Liver (tissue), 9 donors: ENCODE measurements around the gene ERO1B. TPM values are rescaled to one million over a fixed set of nuclear protein-coding genes. Genes with fewer than 3 reads are reported as not detected.

Source experiments
- DNase-seq: peaks from one replicate; pipeline ENCODE4 v3.0.0-alpha.2; 2017; ENCODE audit warnings: low spot score
- H3K27ac ChIP-seq, 2 donors: one replicate each; pipeline ENCODE4 v1.7.0; 2013; ENCODE audit warnings: inconsistent platforms in 2 of 2, low read length in 2 of 2, control low read depth in 1 of 2, low read depth in 1 of 2, mild to moderate bottlenecking in 1 of 2
- H3K27me3 ChIP-seq, 4 donors: one replicate each; pipeline versions ENCODE4 v1.6.1 to v1.7.0; 2013; ENCODE audit warnings: low read length in 3 of 4, inconsistent platforms in 1 of 4, mild to moderate bottlenecking in 1 of 4, moderate library complexity in 1 of 4; ENCODE audit not compliant: control insufficient read depth in 4 of 4, insufficient read depth in 4 of 4
- H3K36me3 ChIP-seq, 4 donors: one replicate each; pipeline versions ENCODE4 v1.6.1 to v1.7.0; 2013; ENCODE audit warnings: low read length in 3 of 4, mild to moderate bottlenecking in 3 of 4, low read depth in 1 of 4, moderate library complexity in 1 of 4; ENCODE audit not compliant: control insufficient read depth in 4 of 4, insufficient read depth in 3 of 4
- H3K4me1 ChIP-seq, 4 donors: one replicate each; pipeline versions ENCODE4 v1.6.1 to v1.7.0; 2013; ENCODE audit warnings: low read length in 3 of 4, mild to moderate bottlenecking in 3 of 4, moderate library complexity in 1 of 4; ENCODE audit not compliant: control insufficient read depth in 4 of 4, insufficient read depth in 4 of 4
- H3K4me3 ChIP-seq, 3 donors: one replicate each; pipeline versions ENCODE4 v1.6.1 to v1.7.0; 2013; ENCODE audit warnings: low read length in 3 of 3, control low read depth in 1 of 3, low read depth in 1 of 3, mild to moderate bottlenecking in 1 of 3
- H3K9ac ChIP-seq, 2 donors: one replicate each; pipeline ENCODE4 v1.7.0; 2013; ENCODE audit warnings: low read length in 2 of 2, mild to moderate bottlenecking in 2 of 2, moderate library complexity in 2 of 2, control low read depth in 1 of 2, low read depth in 1 of 2
- H3K9me3 ChIP-seq, 4 donors: one replicate each; pipeline versions ENCODE4 v1.6.1 to v1.7.0; 2013; ENCODE audit warnings: low read length in 3 of 4; ENCODE audit not compliant: control insufficient read depth in 4 of 4
- ATF3 ChIP-seq: IDR thresholded peaks from 2 replicates; pipeline ENCODE4 v1.6.1; 2016; ENCODE audit warnings: antibody characterized with exemption
- FOXA1 ChIP-seq: IDR thresholded peaks from 2 replicates; pipeline ENCODE4 v1.6.1; 2016; ENCODE audit warnings: antibody characterized with exemption
- FOXA2 ChIP-seq: IDR thresholded peaks from 2 replicates; pipeline ENCODE4 v1.6.1; 2016; ENCODE audit warnings: antibody characterized with exemption
- GABPA ChIP-seq, 2 donors: IDR thresholded peaks in 1 of 2; conservative IDR thresholded peaks in 1 of 2; 2 replicates each; pipeline ENCODE4 v1.6.1; 2016; ENCODE audit warnings: antibody characterized with exemption in 2 of 2, mild to moderate bottlenecking in 1 of 2, moderate library complexity in 1 of 2
- HNF4A ChIP-seq, 2 donors: conservative IDR thresholded peaks; 2 replicates each; pipeline ENCODE4 v1.6.1; 2016; ENCODE audit warnings: antibody characterized with exemption in 2 of 2, mild to moderate bottlenecking in 2 of 2
- HNF4G ChIP-seq: IDR thresholded peaks from 2 replicates; pipeline ENCODE4 v1.6.1; 2016; ENCODE audit warnings: antibody characterized with exemption
- JUND ChIP-seq, 2 donors: IDR thresholded peaks; 2 replicates each; pipeline ENCODE4 v1.6.1; 2016; ENCODE audit warnings: antibody characterized with exemption in 2 of 2
- NR2F2 ChIP-seq: IDR thresholded peaks from 2 replicates; pipeline ENCODE4 v1.6.1; 2016; ENCODE audit warnings: antibody characterized with exemption
- RAD21 ChIP-seq, 2 donors: IDR thresholded peaks; 2 replicates each; pipeline ENCODE4 v1.6.1; 2016; ENCODE audit warnings: antibody characterized with exemption in 2 of 2, mild to moderate bottlenecking in 2 of 2
- RXRA ChIP-seq, 2 donors: IDR thresholded peaks; 2 replicates each; pipeline ENCODE4 v1.6.1; 2017 to 2018; ENCODE audit warnings: antibody characterized with exemption in 2 of 2, mild to moderate bottlenecking in 1 of 2
- SP1 ChIP-seq: IDR thresholded peaks from 2 replicates; pipeline ENCODE4 v1.6.1; 2018; ENCODE audit warnings: antibody characterized with exemption, mild to moderate bottlenecking
- TAF1 ChIP-seq: conservative IDR thresholded peaks from 2 replicates; pipeline ENCODE4 v1.6.1; 2016; ENCODE audit warnings: antibody characterized with exemption, mild to moderate bottlenecking
- YY1 ChIP-seq: IDR thresholded peaks from 2 replicates; pipeline ENCODE4 v1.6.1; 2016; ENCODE audit warnings: antibody characterized with exemption, mild to moderate bottlenecking
- WGBS: extraction: QIAGEN DNeasy Blood & Tissue Kit; methylation state at CpG from one replicate; pipeline ENCODE4 v1.1.7; 2013; 5-methylcytosine and 5-hydroxymethylcytosine counted together
- polyA plus RNA-seq, 2 donors: library from polyadenylated mRNA; stranded (reverse) in 1 of 2; unstranded in 1 of 2; fragments of 200-250 nt in 1 of 2; fragments of >200 nt in 1 of 2; fragmentation: Nextera tagmentation in 1 of 2; extraction: Ambion mirVana in 1 of 2; gene quantifications; one replicate each; pipeline versions ENCODE4 v1.2.1 to v1.2.3, GENCODE V29; 2013 to 2015
- total RNA-seq, 2 donors: library from RNA; depleted of rRNA; stranded (reverse); fragments of >200 nt; gene quantifications; one replicate each; pipeline ENCODE4 v1.2.3, GENCODE V29; 2014
- TF ChIP-seq, protein P1 (sequence below): fragments of 150-350 bp; IDR thresholded peaks from 2 replicates; pipeline ENCODE4 v1.5.1; 2017; ENCODE audit warnings: improper control_type of control experiment, low read depth, low read length; ENCODE audit not compliant: missing input control
- TF ChIP-seq, protein P2 (sequence below): IDR thresholded peaks from 2 replicates; pipeline ENCODE4 v1.6.1; 2016; ENCODE audit warnings: antibody characterized with exemption
- TF ChIP-seq, protein P3 (sequence below): IDR thresholded peaks from 2 replicates; pipeline ENCODE4 v1.6.1; 2016; ENCODE audit warnings: antibody characterized with exemption
- TF ChIP-seq, protein P4 (sequence below): IDR thresholded peaks from 2 replicates; pipeline ENCODE4 v1.6.1; 2016; ENCODE audit warnings: antibody characterized with exemption, mild to moderate bottlenecking
- donor health status: healthy.
- donor health status: healthy.
- donor health status: healthy.
- donor health status: healthy.
- donor health status: healthy.

Gene ERO1B
- total and polyA plus RNA-seq, 4 donors, result 5.5 to 22.9 (median 8.9) TPM

GRCh38 chr1:236222632-236223031, 59.1 kb downstream of the ERO1B start (continued):
- TF ChIP-seq NR2F2, result no peak

GRCh38 chr1:236220473-236220872, 61.3 kb downstream of the ERO1B start:
- Histone ChIP-seq H3K27ac (no peak overlapping the region), H3K9ac (no peak overlapping the region), H3K36me3 (peaks cover 0 to 10% (median under 1%) of the 10 kb centered on the region in 4 donors), H3K4me3 (no peak overlapping the region), H3K27me3 (no peaks in the 10 kb centered on the region), H3K9me3 (no peaks in the 10 kb centered on the region), H3K4me1 (peaks cover 0 to 11% (median 3%) of the 10 kb centered on the region in 4 donors)
- no peak for DNase-seq
- 97% methylated on average over 1 of the region's 1 CpG for WGBS
- TF ChIP-seq GABPA (IDR thresholded peaks at IDR 0.05 in 1 of 2, conservative IDR thresholded peaks at IDR 0.05 in 1 of 2), result no peak
- no peak for TF ChIP-seq TAF1
- TF ChIP-seq HNF4A (conservative IDR thresholded peaks at IDR 0.05), result no peak
- TF ChIP-seq YY1, result no peak
- no peak for TF ChIP-seq FOXA1
- TF ChIP-seq, protein P1, sequence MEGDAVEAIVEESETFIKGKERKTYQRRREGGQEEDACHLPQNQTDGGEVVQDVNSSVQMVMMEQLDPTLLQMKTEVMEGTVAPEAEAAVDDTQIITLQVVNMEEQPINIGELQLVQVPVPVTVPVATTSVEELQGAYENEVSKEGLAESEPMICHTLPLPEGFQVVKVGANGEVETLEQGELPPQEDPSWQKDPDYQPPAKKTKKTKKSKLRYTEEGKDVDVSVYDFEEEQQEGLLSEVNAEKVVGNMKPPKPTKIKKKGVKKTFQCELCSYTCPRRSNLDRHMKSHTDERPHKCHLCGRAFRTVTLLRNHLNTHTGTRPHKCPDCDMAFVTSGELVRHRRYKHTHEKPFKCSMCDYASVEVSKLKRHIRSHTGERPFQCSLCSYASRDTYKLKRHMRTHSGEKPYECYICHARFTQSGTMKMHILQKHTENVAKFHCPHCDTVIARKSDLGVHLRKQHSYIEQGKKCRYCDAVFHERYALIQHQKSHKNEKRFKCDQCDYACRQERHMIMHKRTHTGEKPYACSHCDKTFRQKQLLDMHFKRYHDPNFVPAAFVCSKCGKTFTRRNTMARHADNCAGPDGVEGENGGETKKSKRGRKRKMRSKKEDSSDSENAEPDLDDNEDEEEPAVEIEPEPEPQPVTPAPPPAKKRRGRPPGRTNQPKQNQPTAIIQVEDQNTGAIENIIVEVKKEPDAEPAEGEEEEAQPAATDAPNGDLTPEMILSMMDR, result no peak
- TF ChIP-seq, protein P2, sequence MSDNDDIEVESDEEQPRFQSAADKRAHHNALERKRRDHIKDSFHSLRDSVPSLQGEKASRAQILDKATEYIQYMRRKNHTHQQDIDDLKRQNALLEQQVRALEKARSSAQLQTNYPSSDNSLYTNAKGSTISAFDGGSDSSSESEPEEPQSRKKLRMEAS, result no peak
- no peak for TF ChIP-seq RAD21 (IDR thresholded peaks at IDR 0.05)
- TF ChIP-seq JUND (IDR thresholded peaks at IDR 0.05), result no peak
- TF ChIP-seq, protein P3, sequence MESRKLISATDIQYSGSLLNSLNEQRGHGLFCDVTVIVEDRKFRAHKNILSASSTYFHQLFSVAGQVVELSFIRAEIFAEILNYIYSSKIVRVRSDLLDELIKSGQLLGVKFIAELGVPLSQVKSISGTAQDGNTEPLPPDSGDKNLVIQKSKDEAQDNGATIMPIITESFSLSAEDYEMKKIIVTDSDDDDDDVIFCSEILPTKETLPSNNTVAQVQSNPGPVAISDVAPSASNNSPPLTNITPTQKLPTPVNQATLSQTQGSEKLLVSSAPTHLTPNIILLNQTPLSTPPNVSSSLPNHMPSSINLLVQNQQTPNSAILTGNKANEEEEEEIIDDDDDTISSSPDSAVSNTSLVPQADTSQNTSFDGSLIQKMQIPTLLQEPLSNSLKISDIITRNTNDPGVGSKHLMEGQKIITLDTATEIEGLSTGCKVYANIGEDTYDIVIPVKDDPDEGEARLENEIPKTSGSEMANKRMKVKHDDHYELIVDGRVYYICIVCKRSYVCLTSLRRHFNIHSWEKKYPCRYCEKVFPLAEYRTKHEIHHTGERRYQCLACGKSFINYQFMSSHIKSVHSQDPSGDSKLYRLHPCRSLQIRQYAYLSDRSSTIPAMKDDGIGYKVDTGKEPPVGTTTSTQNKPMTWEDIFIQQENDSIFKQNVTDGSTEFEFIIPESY, result no peak
- TF ChIP-seq, protein P4, sequence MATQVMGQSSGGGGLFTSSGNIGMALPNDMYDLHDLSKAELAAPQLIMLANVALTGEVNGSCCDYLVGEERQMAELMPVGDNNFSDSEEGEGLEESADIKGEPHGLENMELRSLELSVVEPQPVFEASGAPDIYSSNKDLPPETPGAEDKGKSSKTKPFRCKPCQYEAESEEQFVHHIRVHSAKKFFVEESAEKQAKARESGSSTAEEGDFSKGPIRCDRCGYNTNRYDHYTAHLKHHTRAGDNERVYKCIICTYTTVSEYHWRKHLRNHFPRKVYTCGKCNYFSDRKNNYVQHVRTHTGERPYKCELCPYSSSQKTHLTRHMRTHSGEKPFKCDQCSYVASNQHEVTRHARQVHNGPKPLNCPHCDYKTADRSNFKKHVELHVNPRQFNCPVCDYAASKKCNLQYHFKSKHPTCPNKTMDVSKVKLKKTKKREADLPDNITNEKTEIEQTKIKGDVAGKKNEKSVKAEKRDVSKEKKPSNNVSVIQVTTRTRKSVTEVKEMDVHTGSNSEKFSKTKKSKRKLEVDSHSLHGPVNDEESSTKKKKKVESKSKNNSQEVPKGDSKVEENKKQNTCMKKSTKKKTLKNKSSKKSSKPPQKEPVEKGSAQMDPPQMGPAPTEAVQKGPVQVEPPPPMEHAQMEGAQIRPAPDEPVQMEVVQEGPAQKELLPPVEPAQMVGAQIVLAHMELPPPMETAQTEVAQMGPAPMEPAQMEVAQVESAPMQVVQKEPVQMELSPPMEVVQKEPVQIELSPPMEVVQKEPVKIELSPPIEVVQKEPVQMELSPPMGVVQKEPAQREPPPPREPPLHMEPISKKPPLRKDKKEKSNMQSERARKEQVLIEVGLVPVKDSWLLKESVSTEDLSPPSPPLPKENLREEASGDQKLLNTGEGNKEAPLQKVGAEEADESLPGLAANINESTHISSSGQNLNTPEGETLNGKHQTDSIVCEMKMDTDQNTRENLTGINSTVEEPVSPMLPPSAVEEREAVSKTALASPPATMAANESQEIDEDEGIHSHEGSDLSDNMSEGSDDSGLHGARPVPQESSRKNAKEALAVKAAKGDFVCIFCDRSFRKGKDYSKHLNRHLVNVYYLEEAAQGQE, result no peak
- TF ChIP-seq HNF4G, result no peak

DNA sequence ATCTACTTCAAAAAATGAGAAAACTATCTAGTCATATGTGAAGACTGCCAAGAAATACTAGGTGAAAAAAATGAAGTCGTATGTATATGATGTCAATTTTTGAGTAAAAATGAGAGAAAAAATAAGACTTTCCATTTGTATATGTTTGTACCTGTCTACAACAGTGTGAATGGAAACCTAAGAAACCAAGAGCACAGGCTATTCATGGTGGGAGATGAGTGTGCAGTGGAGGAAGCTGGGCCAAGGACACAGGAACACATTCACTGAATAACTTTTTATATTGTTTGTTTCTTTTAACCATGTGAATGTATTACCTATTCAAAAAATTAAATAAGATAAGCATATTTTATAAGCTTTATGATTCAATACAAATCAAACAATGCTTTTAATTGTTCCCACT, 67.0 kb downstream of the ERO1B start:
- 97% methylated on average over 1 of the region's 1 CpG for WGBS
- Histone ChIP-seq H3K9ac (no peak overlapping the region), H3K4me3 (no peak overlapping the region), H3K27me3 (no peaks in the 10 kb centered on the region), H3K4me1 (no peaks in the 10 kb centered on the region), H3K9me3 (no peaks in the 10 kb centered on the region), H3K36me3 (peaks cover 0 to 7% (median under 1%) of the 10 kb centered on the region in 4 donors), H3K27ac (no peak overlapping the region)
- DNase-seq, result no peak
- TF ChIP-seq SP1, result no peak
- no peak for TF ChIP-seq HNF4G
- no peak for TF ChIP-seq HNF4A (conservative IDR thresholded peaks at IDR 0.05)
- no peak for TF ChIP-seq RXRA (IDR thresholded peaks at IDR 0.05)
- TF ChIP-seq RAD21 (IDR thresholded peaks at IDR 0.05), result no peak
- TF ChIP-seq GABPA (IDR thresholded peaks at IDR 0.05 in 1 of 2, conservative IDR thresholded peaks at IDR 0.05 in 1 of 2), result no peak
- TF ChIP-seq JUND (IDR thresholded peaks at IDR 0.05), result no peak
- TF ChIP-seq, protein P4, result no peak
- TF ChIP-seq, protein P1, result no peak
- TF ChIP-seq ATF3, result no peak
- TF ChIP-seq FOXA2, result no peak
